ENCODE measurements around the gene ANKRD27.
"Not testable (repeated sequence)": the region's sequence is repeated elsewhere in the genome, so short reads cannot be mapped to it uniquely, and the experiment has no call there.

DNA sequence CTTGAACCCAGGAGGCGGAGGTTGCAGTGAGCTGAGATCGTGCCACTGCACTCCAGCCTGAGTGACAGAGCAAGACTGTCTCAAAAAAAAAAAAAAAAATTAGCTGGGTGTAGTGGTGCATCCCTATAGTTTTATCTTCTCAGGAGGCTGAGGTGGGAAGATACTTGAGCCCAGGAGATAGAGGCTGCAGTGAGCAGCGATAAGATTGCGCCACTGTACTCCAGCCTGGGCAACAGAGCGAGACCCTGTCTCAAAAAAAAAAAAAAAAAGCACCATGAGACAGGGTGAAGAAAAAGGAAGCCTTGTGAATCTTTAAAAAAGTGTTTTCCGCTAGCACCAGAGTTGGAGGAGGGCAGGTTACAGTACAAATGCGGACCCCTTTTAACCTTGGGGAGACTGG lies 41.2 kb upstream of the ANKRD27 start:
- TF ChIP-seq, protein P1, sequence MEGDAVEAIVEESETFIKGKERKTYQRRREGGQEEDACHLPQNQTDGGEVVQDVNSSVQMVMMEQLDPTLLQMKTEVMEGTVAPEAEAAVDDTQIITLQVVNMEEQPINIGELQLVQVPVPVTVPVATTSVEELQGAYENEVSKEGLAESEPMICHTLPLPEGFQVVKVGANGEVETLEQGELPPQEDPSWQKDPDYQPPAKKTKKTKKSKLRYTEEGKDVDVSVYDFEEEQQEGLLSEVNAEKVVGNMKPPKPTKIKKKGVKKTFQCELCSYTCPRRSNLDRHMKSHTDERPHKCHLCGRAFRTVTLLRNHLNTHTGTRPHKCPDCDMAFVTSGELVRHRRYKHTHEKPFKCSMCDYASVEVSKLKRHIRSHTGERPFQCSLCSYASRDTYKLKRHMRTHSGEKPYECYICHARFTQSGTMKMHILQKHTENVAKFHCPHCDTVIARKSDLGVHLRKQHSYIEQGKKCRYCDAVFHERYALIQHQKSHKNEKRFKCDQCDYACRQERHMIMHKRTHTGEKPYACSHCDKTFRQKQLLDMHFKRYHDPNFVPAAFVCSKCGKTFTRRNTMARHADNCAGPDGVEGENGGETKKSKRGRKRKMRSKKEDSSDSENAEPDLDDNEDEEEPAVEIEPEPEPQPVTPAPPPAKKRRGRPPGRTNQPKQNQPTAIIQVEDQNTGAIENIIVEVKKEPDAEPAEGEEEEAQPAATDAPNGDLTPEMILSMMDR (IDR thresholded peaks at IDR 0.05; ENCODE audit: poor library complexity): not testable (repeated sequence)
- not testable (repeated sequence) for TF ChIP-seq EZH2phosphoT487 (IDR thresholded peaks at IDR 0.05; ENCODE audit: low read depth, severe bottlenecking, unreplicated experiment); EZH2 (IDR thresholded peaks at IDR 0.05; ENCODE audit: borderline replicate concordance)

Data from hepatocyte (in vitro differentiated cells).